Panc1 (cell line): ENCODE data around the gene ASXL2.

ENCODE experiments used
- TCF7L2 ChIP-seq: IDR thresholded peaks from 2 replicates; pipeline ENCODE4 v1.6.1; 2011; ENCODE audit warnings: mild to moderate bottlenecking, low read depth, low read length, inconsistent platforms
- TF ChIP-seq, protein P1 (sequence below): fragments of 450-650 bp; IDR thresholded peaks from 2 replicates; pipeline ENCODE4 v1.5.1; 2017; ENCODE audit warnings: mild to moderate bottlenecking
- TF ChIP-seq, protein P2 (sequence below), 2 experiments: IDR thresholded peaks; 2 replicates each; pipeline ENCODE4 v1.6.1; 2011 to 2012; ENCODE audit warnings: low read depth in 2 of 2, control low read depth in 1 of 2, low read length in 1 of 2, mild to moderate bottlenecking in 1 of 2, moderate library complexity in 1 of 2; ENCODE audit not compliant: insufficient read depth in 1 of 2

DNA sequence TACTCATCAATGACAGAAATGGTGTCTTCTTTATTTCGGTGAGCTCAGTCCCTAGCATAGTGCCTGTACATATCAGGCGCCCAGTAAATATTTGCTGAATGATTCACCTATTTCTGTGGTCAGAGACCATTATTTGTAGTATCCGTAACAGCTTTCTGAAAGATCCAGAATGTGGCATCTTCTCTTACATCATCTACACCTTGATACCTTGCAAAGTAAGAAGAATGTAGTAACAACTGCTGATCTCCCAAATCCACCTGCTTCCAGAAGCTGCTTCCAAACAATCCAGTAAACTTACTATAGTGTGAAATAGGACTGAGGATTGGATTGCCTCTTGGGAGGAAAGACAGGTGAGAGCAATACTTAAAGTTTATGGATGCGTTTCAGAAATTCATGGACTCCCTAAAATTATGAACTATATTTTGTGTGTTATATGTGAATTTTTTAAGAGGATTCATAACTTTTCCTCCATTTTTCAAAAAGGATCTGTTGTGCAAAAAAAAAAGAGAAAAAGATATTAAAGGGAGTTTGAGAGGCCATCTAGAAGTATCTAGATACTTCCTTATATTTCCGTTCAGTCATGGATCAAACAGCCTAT, 945 bp upstream of the ASXL2 start:
- TF ChIP-seq, protein P1, sequence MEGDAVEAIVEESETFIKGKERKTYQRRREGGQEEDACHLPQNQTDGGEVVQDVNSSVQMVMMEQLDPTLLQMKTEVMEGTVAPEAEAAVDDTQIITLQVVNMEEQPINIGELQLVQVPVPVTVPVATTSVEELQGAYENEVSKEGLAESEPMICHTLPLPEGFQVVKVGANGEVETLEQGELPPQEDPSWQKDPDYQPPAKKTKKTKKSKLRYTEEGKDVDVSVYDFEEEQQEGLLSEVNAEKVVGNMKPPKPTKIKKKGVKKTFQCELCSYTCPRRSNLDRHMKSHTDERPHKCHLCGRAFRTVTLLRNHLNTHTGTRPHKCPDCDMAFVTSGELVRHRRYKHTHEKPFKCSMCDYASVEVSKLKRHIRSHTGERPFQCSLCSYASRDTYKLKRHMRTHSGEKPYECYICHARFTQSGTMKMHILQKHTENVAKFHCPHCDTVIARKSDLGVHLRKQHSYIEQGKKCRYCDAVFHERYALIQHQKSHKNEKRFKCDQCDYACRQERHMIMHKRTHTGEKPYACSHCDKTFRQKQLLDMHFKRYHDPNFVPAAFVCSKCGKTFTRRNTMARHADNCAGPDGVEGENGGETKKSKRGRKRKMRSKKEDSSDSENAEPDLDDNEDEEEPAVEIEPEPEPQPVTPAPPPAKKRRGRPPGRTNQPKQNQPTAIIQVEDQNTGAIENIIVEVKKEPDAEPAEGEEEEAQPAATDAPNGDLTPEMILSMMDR = no peak
- TF ChIP-seq, protein P2, sequence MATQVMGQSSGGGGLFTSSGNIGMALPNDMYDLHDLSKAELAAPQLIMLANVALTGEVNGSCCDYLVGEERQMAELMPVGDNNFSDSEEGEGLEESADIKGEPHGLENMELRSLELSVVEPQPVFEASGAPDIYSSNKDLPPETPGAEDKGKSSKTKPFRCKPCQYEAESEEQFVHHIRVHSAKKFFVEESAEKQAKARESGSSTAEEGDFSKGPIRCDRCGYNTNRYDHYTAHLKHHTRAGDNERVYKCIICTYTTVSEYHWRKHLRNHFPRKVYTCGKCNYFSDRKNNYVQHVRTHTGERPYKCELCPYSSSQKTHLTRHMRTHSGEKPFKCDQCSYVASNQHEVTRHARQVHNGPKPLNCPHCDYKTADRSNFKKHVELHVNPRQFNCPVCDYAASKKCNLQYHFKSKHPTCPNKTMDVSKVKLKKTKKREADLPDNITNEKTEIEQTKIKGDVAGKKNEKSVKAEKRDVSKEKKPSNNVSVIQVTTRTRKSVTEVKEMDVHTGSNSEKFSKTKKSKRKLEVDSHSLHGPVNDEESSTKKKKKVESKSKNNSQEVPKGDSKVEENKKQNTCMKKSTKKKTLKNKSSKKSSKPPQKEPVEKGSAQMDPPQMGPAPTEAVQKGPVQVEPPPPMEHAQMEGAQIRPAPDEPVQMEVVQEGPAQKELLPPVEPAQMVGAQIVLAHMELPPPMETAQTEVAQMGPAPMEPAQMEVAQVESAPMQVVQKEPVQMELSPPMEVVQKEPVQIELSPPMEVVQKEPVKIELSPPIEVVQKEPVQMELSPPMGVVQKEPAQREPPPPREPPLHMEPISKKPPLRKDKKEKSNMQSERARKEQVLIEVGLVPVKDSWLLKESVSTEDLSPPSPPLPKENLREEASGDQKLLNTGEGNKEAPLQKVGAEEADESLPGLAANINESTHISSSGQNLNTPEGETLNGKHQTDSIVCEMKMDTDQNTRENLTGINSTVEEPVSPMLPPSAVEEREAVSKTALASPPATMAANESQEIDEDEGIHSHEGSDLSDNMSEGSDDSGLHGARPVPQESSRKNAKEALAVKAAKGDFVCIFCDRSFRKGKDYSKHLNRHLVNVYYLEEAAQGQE (IDR thresholded peaks at IDR 0.05; ENCODE audit: insufficient read depth in 1 of 2, low read depth in 2 of 2, low read length in 1 of 2) = no peak
- no peak for TF ChIP-seq TCF7L2
